Mesenchymal stem cell (in vitro differentiated cells and primary cell): ENCODE data around the gene P4HA3.
"Not testable (repeated sequence)": the region's sequence is repeated elsewhere in the genome, so short reads cannot be mapped to it uniquely, and the experiment has no call there.

Source experiments
- DNase-seq: peaks from one replicate; pipeline ENCODE4 v3.0.0-alpha.2; 2013
- H2AFZ ChIP-seq: one replicate; pipeline ENCODE4 v1.6.1; 2013; ENCODE audit warnings: low read depth, mild to moderate bottlenecking, control low read depth, inconsistent platforms, low read length, moderate library complexity
- H2AK5ac ChIP-seq: 2 replicates; pipeline ENCODE4 v1.6.1; 2013; ENCODE audit warnings: low read length, moderate library complexity, mild to moderate bottlenecking, inconsistent platforms; ENCODE audit not compliant: severe bottlenecking
- H2BK120ac ChIP-seq: one replicate; pipeline ENCODE4 v1.6.1; 2013; ENCODE audit warnings: low read depth, mild to moderate bottlenecking, inconsistent platforms, low read length, moderate library complexity
- H2BK12ac ChIP-seq, 2 experiments: one replicate each; pipeline ENCODE4 v1.6.1; 2013; ENCODE audit warnings: inconsistent platforms in 2 of 2, low read length in 2 of 2, mild to moderate bottlenecking in 2 of 2, moderate library complexity in 2 of 2, control low read depth in 1 of 2
- H2BK15ac ChIP-seq: one replicate; pipeline ENCODE4 v1.6.1; 2013; ENCODE audit warnings: mild to moderate bottlenecking, low read depth, inconsistent platforms; ENCODE audit not compliant: poor library complexity, severe bottlenecking
- H2BK5ac ChIP-seq: 2 replicates; pipeline ENCODE4 v1.6.1; 2013; ENCODE audit warnings: low read depth, mild to moderate bottlenecking, low read length, control low read depth, inconsistent platforms; ENCODE audit not compliant: poor library complexity, severe bottlenecking
- H3K14ac ChIP-seq, 2 experiments: one replicate each; pipeline ENCODE4 v1.6.1; 2013; ENCODE audit warnings: inconsistent platforms in 2 of 2, low read length in 2 of 2, control low read depth in 1 of 2, mild to moderate bottlenecking in 1 of 2, moderate library complexity in 1 of 2
- H3K18ac ChIP-seq, 2 experiments: one replicate each; pipeline ENCODE4 v1.6.1; 2013; ENCODE audit warnings: inconsistent platforms in 2 of 2, low read length in 2 of 2, control low read depth in 1 of 2, low read depth in 1 of 2, mild to moderate bottlenecking in 1 of 2
- H3K23ac ChIP-seq, 2 experiments: one replicate each; pipeline ENCODE4 v1.6.1; 2013; ENCODE audit warnings: inconsistent platforms in 2 of 2, low read length in 2 of 2, mild to moderate bottlenecking in 2 of 2, moderate library complexity in 2 of 2, control low read depth in 1 of 2
- H3K27ac ChIP-seq: 2 replicates; pipeline ENCODE4 v1.5.1; 2013; ENCODE audit warnings: mild to moderate bottlenecking, moderate library complexity, low read length, control low read depth, inconsistent platforms; ENCODE audit not compliant: poor library complexity, severe bottlenecking
- H3K27me3 ChIP-seq, 2 experiments: 2 replicates each; pipeline versions ENCODE4 v1.6.1 to v1.7.0; 2013; ENCODE audit warnings: low read length in 2 of 2, mild to moderate bottlenecking in 2 of 2, moderate library complexity in 2 of 2, control low read depth in 1 of 2, inconsistent platforms in 1 of 2; ENCODE audit not compliant: control insufficient read depth in 1 of 2, insufficient read depth in 1 of 2
- H3K36me3 ChIP-seq, 2 experiments: 2 replicates each; pipeline versions ENCODE4 v1.6.1 to v1.7.0; 2013; ENCODE audit warnings: low read length in 2 of 2, control low read depth in 1 of 2, inconsistent platforms in 1 of 2, low read depth in 1 of 2, mild to moderate bottlenecking in 1 of 2; ENCODE audit not compliant: insufficient read depth in 2 of 2, control insufficient read depth in 1 of 2
- H3K4ac ChIP-seq, 2 experiments: one replicate each; pipeline ENCODE4 v1.6.1; 2013; ENCODE audit warnings: inconsistent platforms in 2 of 2, low read length in 2 of 2, mild to moderate bottlenecking in 2 of 2, moderate library complexity in 2 of 2, control low read depth in 1 of 2, low read depth in 1 of 2
- H3K4me1 ChIP-seq: 2 replicates; pipeline ENCODE4 v1.6.1; 2013; ENCODE audit warnings: low read depth, low read length, control low read depth; ENCODE audit not compliant: control insufficient read depth, insufficient read depth
- H3K4me2 ChIP-seq: 2 replicates; pipeline ENCODE4 v1.6.1; 2013; ENCODE audit warnings: low read length, mild to moderate bottlenecking, inconsistent platforms; ENCODE audit not compliant: poor library complexity, severe bottlenecking
- H3K4me3 ChIP-seq, 2 experiments: 2 replicates each; pipeline versions ENCODE4 v1.5.1 to v1.7.0; 2013; ENCODE audit warnings: low read length in 2 of 2, mild to moderate bottlenecking in 2 of 2, control low read depth in 1 of 2, low read depth in 1 of 2; ENCODE audit not compliant: insufficient read depth in 1 of 2
- H3K79me1 ChIP-seq: replicated peaks from 2 replicates; pipeline ENCODE4 v1.6.1; 2013; ENCODE audit warnings: mild to moderate bottlenecking, control low read depth, low read length, inconsistent platforms; ENCODE audit not compliant: poor library complexity, severe bottlenecking
- H3K9ac ChIP-seq: 2 replicates; pipeline ENCODE4 v1.7.0; 2013; ENCODE audit warnings: mild to moderate bottlenecking, low read length, moderate library complexity
- H3K9me3 ChIP-seq: 2 replicates; pipeline ENCODE4 v1.7.0; 2013; ENCODE audit warnings: mild to moderate bottlenecking, low read length; ENCODE audit not compliant: control insufficient read depth
- H4K8ac ChIP-seq: one replicate; pipeline ENCODE4 v1.6.1; 2013; ENCODE audit warnings: inconsistent platforms, mild to moderate bottlenecking, low read length, moderate library complexity
- H4K91ac ChIP-seq: one replicate; pipeline ENCODE4 v1.6.1; 2013; ENCODE audit warnings: mild to moderate bottlenecking, low read length, inconsistent platforms
- WGBS: methylation state at CpG from one replicate; pipeline ENCODE4 v1.1.7; 2013; ENCODE audit warnings: mixed read lengths; 5-methylcytosine and 5-hydroxymethylcytosine counted together

The P4HA3 gene

DNA sequence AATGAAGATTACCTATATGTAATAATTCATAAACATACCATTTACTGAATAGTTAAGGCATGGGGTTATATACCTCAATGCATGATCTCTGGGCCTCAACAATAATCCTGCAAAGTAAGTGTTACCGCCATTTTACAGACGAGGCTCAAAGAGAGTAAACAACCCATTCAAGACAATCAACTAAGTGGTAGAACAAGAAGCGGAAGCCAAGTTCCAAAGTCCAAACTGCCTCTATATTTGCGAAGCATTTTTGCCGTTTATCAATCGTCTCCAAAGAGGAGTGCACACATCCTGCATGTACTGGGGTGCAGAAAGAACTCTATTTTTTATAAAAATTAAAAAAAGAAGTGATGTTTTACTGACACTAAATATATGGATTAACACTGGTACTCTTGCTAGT, 27.5 kb upstream of the P4HA3 start:
- Histone ChIP-seq H2AFZ (no peak overlapping the region), H3K4ac (no peak overlapping the region), H3K36me3 (peaks cover 0 to 12% of the 10 kb centered on the region in 2 experiments), H2BK12ac (no peak overlapping the region), H3K27ac (no peak overlapping the region), H4K91ac (no peak overlapping the region), H3K4me2 (no peak overlapping the region), H3K4me1 (no peaks in the 10 kb centered on the region), H3K9me3 (no peaks in the 10 kb centered on the region), H2BK120ac (no peak overlapping the region), H3K79me1 (no peaks in the 10 kb centered on the region), H2AK5ac (no peak overlapping the region), H2BK15ac (no peak overlapping the region), H3K14ac (no peak overlapping the region), H3K23ac (no peak overlapping the region), H3K4me3 (no peak overlapping the region), H2BK5ac (no peak overlapping the region), H3K18ac (no peak overlapping the region), H3K27me3 (no peaks in the 10 kb centered on the region), H3K9ac (no peak overlapping the region), H4K8ac (no peak overlapping the region)
- no peak for DNase-seq
- WGBS, result 73% methylated on average over 4 of the region's 6 CpGs

GRCh38 chr11:74333193-74333592, 21.8 kb upstream of the P4HA3 start:
- H4K91ac ChIP-seq, result no peak overlapping the region
- no peaks in the 10 kb centered on the region for H3K27me3 ChIP-seq
- 89% methylated on average over 1 of the region's 1 CpG for WGBS
- no peak overlapping the region for H2AFZ ChIP-seq
- H3K4me2 ChIP-seq, result no peak overlapping the region
- no peak overlapping the region for H2BK5ac ChIP-seq
- H3K4me3 ChIP-seq, result no peak overlapping the region
- H2BK15ac ChIP-seq, result no peak overlapping the region
- no peak overlapping the region for H3K9ac ChIP-seq
- H3K4me1 ChIP-seq, result no peaks in the 10 kb centered on the region
- H3K23ac ChIP-seq, result no peak overlapping the region
- no peak overlapping the region for H3K4ac ChIP-seq
- H3K14ac ChIP-seq, result no peak overlapping the region
- no peak overlapping the region for H2AK5ac ChIP-seq
- H3K27ac ChIP-seq, result no peak overlapping the region
- H3K79me1 ChIP-seq, result no peaks in the 10 kb centered on the region
- no peaks in the 10 kb centered on the region for H3K9me3 ChIP-seq
- H2BK12ac ChIP-seq, result no peak overlapping the region
- DNase-seq, result no peak
- no peak overlapping the region for H2BK120ac ChIP-seq
- no peak overlapping the region for H3K18ac ChIP-seq
- H4K8ac ChIP-seq, result no peak overlapping the region
- H3K36me3 ChIP-seq, result peaks cover under 1 to 10% of the 10 kb centered on the region in 2 experiments

GRCh38 chr11:74332291-74332690, 20.9 kb upstream of the P4HA3 start:
- H3K4me2 ChIP-seq, result no peak overlapping the region
- H3K18ac ChIP-seq, result no peak overlapping the region
- no peak overlapping the region for H3K27ac ChIP-seq
- H2AK5ac ChIP-seq, result no peak overlapping the region
- no peak overlapping the region for H4K8ac ChIP-seq
- H4K91ac ChIP-seq, result no peak overlapping the region
- no peak for DNase-seq
- H3K9me3 ChIP-seq, result no peaks in the 10 kb centered on the region
- no peak overlapping the region for H2BK120ac ChIP-seq
- H3K4ac ChIP-seq, result no peak overlapping the region
- no peak overlapping the region for H3K4me3 ChIP-seq
- no peak overlapping the region for H3K14ac ChIP-seq
- H2AFZ ChIP-seq, result no peak overlapping the region
- H3K9ac ChIP-seq, result no peak overlapping the region
- no peaks in the 10 kb centered on the region for H3K27me3 ChIP-seq
- H2BK12ac ChIP-seq, result no peak overlapping the region
- H3K79me1 ChIP-seq, result no peaks in the 10 kb centered on the region
- H2BK15ac ChIP-seq, result no peak overlapping the region
- peaks cover 5 to 7% of the 10 kb centered on the region in 2 experiments for H3K36me3 ChIP-seq
- no CpG with 5 or more reads among the region's 1 CpG for WGBS
- no peaks in the 10 kb centered on the region for H3K4me1 ChIP-seq
- H2BK5ac ChIP-seq, result no peak overlapping the region
- H3K23ac ChIP-seq, result no peak overlapping the region

DNA sequence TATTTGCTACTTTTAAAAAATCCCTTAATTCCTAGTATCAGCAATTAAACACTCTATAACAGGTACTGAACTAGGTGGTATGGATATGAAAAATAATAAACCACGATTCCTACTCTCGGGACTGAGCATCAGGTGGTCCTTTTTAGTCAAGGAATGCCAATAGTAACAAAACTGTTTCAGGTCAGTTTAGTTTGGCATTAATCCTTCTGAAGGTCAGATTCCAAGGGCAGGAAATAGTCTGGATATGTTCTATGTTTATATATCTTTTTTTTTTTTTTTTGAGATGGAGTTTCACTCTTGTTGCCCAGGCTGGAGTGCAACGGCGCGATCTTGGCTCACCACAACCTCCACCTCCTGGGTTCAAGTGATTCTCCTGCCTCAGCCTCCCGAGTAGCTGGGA, 19.6 kb upstream of the P4HA3 start:
- 94% methylated on average over 6 of the region's 6 CpGs for WGBS
- not testable (repeated sequence) for H2AK5ac ChIP-seq, H3K79me1 ChIP-seq, DNase-seq, H3K14ac ChIP-seq, H2BK120ac ChIP-seq, H4K91ac ChIP-seq, H2BK15ac ChIP-seq, H3K27me3 ChIP-seq, H3K36me3 ChIP-seq, H3K18ac ChIP-seq, H3K4me1 ChIP-seq, H2BK5ac ChIP-seq, H3K4me3 ChIP-seq, H2BK12ac ChIP-seq, H3K9ac ChIP-seq, H3K4me2 ChIP-seq, H3K23ac ChIP-seq, H2AFZ ChIP-seq, H4K8ac ChIP-seq, H3K9me3 ChIP-seq, H3K27ac ChIP-seq, H3K4ac ChIP-seq
